SH-SY5Y (cell line): Measurements from ENCODE around the gene DCDC2.

ENCODE experiments used
- GATA2 ChIP-seq: IDR thresholded peaks from 2 replicates; pipeline ENCODE4 v1.6.1; 2011; ENCODE audit warnings: mild to moderate bottlenecking, low read depth, low read length
- GATA3 ChIP-seq: IDR thresholded peaks from 2 replicates; pipeline ENCODE4 v1.6.1; 2011; ENCODE audit warnings: low read depth, mild to moderate bottlenecking, low read length, moderate library complexity

DNA sequence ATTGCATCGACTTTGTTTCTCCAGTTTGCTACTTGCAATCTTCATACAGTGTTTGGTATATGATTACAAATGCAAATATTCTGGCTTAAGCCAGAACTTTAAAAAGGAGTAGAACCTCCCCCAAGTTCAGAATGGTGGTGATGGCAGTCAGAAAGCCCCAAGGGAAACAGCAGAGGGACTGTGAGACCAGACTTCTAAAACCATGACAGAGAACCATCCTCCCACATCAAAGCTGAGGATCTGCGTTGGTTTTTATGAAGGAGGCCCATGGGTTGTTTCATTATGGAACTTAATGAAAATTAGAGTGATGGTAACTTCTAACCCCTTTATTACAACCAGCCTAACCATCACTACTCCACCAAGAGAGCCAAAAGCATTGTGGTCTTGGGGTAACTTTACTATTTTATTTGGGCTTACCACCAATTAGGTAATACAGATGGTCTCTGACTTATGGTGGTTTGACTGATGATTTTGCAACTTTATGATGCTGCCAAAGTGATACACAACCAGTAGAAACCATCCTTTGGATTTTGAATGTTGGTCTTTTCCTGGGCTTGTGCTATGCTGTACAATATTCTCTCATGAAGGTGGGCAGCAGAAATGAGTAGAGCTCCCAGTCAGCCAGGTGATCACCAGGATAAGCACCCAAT, 34.0 kb upstream of the DCDC2 start:
- TF ChIP-seq GATA3 (no peak), GATA2 (no peak)
